HG02623 (cell line): Measurements from ENCODE around the gene QARS1.

Source experiments
- ATAC-seq: cut with Tn5 transposase; IDR thresholded peaks from one replicate; pipeline ENCODE4 v1.9.1; 2021; ENCODE audit warnings: moderate library complexity; ENCODE audit not compliant: unreplicated experiment

Gene QARS1

GRCh38 chr3:49120438-49121131 is 16.0 kb upstream of the QARS1 start, which contains the start of gene USP19:
TSS of gene USP19 (minus strand) at chr3:49120823. CDS start at chr3:49119145, 1,678 bp downstream.
- ATAC-seq, result peak; percentile 88

DNA sequence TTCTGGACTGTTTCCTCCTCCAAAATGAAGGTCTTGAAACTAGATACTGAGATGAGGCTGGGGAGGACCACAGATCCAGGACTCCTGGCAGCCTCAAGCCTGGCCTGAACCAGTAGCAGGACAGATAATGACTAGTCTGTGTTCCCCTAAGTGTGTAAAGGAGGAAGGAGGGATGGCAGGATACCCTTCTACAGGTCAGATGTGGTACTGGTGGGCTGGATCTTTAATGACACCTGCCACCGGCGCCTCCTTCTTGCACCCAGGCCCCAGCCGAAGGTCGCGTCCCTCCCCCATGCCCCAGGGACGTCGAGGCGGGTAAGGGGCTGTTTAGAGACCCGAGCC is 15.5 kb upstream of the QARS1 start:
- no peak for ATAC-seq

DNA sequence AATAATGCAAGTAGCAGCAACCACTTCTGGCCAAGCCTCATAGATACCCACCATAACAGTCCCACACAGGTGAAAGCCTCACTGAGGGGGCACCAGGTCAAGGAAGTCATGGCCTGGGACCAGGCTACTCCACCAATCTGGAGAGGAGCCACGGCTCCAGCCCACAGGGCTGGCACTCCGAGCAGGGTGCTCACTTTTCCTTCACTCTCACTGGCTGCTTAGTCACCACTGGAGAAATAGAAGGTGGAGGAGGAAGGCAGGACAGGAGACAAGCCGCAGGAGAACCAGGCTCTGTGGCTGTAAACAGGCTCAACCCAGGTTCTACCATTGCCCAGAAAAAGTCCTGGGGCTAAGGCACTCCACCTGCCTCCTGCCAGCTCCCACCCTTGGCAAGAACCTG is 14.9 kb upstream of the QARS1 start:
- no peak for ATAC-seq

DNA sequence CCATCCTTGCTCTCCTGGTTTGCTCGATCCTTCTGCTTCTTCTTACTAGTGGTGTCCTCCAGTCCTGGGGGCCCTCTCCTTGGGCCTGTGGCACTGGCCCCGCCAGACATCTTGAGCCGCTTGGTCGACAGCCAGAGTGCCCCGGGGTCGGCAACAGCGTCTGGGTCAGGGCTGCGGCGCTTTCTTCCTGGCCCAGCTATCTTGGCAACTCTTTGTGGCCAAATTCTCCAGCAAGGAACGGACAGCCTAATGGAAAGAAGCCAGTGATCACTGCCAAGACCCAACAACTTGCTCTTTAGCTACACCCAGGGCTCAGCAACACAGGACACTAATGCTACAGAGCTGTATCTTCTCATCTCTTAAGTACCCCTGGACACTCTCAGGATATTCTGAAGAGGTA is 14.5 kb upstream of the QARS1 start:
- ATAC-seq, result no peak

DNA sequence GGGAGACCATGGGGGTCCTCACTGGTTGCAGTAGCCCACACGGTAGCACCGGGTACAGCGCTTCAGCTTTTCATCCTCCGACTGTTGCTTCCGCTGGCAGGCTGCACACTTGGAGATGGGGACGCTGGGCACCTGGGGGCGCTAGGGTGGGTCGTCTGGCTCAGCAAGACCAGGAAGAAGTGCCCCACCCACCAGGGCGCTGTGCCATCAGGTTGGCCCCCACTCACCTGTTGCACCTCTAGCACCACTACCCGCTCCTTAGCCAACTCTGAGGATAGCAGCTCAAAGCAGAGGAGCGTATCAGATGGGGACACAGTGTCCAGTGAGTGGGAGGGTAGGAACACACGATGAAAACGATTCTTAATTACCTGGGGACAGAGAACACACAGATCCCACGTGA is 7.7 kb upstream of the QARS1 start:
- ATAC-seq, result no peak

- ATAC-seq, result no peak
Observed at GRCh38 chr3:49111347-49111746, 6.8 kb upstream of the QARS1 start.

DNA sequence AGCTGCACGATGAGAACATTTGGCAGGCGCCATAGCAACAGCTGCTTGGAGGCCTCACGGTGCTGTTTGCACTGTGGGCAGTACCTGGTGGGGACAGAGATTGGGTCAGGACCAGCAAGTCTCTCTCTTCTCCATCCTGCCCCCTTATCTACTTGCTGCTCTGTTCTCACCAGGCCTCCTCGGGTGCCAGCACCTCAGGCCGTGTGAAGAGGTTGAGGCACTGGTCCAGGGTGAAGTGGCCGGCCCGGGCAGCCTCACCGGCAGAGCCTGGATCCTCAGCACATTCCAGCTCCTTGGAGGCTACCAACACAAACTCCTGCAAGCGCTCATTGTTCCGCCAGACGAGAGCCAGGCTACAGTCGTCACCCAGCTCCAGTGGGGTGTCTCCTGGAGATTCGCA is 6.2 kb upstream of the QARS1 start:
- no peak for ATAC-seq

DNA sequence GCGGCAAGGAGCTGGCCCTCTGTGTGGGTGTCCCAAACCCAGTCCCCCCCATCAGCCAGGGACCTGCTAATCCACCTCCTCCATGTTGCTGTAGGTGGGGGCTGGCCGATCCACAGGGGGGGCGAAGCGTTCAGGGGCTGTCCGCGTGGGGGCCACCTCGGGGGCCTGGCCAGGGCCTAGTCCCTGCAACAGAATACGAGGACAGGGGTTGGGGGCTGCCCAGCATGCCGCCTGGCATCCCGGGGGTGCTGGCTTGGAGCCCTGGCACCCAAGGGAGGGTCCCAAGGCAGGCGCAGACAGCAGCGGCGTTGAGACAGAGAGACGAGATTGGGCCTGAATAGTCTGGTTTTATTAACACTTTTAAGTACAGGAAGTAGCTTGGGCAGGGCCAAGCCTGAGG is 3.8 kb upstream of the QARS1 start:
- no peak for ATAC-seq

DNA sequence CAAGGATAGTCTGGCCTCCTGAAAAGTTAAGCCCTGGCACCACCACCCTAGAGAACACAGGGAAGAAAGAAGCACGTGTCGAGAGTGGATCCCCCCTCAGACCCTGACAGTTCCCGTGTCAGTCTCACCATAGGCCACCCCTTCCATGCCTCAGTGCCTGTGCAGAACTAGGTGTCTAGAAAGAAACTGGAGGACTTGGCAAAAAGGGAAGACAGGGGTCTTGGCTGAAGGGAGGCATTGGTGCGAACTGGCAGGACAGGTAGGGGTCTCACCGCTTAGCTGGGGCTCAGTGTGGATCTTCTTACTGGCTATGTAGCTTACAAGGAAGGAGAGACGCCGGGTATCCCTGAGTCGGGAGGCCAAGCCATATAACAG is 518 bp downstream of the QARS1 start:
- no peak for ATAC-seq

GRCh38 chr3:49100046-49100615 is 4.4 kb downstream of the QARS1 start:
- no peak for ATAC-seq

GRCh38 chr3:49098910-49099630 is 5.5 kb downstream of the QARS1 start:
- ATAC-seq, result no peak

DNA sequence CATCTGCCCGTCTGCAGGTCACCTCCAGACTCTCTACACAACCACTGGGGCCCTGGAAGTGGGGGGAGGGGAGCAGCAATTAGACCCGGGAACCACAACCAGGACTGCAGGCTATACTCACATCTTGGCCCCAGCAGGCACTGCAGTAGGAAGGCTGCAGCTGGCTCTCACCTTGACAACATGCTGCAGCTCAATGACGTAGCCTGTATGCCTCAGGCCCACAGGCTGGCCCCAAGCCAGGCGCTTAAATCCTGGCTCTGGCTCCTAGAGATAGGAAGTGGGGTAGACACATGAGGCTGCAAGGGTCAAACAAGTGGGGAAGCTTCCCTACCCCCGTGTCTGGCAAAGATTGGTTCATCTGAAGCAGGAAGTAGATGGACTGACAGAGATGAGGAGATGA is 6.1 kb downstream of the QARS1 start:
- no peak for ATAC-seq

DNA sequence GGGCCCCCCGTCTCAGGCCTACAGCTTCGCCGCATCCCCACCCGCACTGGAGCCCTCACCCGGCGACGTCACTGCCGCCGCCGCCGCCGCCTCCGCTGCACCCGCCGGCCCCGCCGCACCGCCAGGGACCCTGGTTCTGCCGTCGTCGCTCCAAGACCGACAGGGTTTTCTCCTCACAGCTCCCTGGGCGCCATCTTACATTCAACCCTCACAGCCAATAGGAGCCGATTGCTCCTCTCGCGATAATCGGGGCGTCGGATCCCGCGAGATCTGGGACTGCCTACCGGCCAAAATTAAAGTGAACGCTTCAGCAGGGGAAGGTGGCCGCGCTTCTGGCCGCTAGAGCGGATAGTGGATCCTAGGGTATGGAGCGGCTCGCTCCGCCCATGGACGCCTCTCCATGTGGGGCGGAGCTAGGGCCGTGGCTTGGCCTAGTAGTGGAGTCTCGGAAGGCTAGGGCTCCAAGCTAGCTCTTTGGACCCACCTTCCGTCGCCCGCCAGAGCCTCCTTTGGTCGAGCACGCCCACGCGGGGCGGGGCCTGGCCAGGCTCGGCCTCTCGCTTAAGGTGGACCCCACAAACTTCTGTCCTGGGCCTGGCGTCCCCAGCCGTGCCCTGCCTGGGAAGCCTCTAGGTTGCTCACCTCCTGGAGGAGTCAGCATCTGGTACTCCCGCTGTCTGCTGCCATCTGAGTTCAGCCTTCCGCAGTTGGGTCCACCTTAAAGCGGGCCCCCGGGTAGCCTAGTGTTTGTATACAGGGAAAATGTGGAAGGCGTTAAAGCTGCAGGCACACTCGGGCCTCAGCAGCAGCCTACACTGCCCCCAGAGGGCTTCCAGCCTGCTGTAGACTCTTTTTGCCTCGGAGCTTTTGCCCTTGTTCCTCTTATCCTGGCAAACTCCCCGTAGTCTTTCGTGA is 10.4 kb downstream of the QARS1 start, which contains the start of gene QRICH1:
Gene QRICH1, minus strand, starts transcription at position 219 of the 915 bp plus-strand sequence. CDS start 17,054 bp downstream, outside the sequence.
- ATAC-seq, result peak; percentile 65

DNA sequence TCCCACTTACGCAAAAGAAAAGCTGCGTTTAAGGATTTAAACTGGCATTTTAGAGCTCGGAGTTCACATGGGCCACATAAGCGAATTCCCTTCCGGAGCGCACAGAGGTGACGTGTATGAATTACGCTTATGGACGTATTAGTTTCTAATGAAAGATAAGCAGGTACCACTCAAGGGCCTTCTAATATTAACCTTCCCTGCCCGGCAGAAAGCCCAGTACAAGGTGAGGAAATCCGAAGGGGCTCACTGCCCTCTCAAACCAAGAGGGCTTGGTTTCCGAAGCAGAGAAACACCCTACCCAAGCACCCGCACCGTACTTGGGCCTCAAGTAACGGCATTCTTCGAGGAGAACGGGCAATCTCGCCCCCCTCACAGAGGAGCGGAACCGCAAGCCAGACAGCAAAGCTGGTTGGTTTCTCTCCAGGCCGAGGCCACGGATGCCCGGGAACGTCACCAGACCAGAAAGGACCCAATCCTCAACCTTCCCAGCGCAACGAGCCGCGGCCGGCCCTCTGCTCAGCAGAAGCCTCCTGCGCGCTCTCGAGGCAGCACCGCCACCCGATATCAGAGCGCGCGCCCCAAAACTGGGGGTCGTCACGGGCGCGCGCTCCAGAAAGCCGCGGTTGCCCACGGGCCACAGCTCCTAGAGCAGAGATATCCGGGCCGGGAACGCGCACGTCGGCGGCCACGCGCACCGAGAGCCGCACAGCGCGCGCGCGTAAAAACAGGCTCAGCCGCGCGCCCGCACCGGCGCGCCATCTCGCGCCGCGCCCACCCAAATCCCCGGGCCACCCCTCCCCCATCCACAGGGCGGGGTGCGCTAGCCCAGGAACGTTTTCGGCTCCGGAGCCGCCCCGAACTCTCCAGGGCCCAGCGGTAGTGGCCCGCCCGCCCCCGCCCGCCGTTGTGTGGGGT is 11.4 kb downstream of the QARS1 start:
- peak; percentile 33 for ATAC-seq

DNA sequence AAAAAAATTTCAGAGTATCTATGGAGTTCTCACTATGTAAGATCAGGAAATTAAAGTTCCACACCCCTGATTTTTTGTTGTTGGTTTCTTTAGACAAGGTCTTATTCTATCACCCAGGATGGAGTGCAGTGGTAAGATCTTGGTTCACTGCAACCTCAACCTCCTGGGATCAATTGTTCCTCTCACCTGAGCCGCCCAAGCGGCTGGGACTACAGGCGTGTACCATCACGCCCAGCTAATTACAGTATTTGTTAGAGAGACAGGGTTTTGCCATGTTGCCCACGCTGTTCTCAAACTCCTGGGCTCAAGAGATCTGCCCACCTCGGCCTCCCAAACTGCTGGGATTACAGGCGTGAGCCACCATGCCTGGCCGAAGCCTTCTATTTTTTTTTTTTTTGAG is 23.1 kb downstream of the QARS1 start:
- no peak for ATAC-seq

DNA sequence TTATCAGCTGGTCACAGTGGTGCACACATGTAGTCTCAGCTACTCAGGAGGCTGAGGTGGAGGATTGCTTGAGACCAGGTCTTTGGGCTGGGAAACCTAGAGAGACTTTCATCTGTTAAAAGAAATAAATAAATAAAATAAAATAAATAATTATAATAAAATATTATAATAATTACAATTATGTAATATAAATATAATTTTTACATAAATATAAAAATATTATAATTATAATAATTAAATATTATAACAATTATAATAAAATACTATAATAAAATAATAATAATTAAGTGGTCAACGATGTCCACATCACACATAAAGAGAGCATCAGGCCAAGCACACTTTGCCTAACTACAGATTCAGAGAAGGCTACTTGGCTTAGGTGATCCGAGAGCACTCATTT is 25.3 kb downstream of the QARS1 start:
- ATAC-seq, result no peak

DNA sequence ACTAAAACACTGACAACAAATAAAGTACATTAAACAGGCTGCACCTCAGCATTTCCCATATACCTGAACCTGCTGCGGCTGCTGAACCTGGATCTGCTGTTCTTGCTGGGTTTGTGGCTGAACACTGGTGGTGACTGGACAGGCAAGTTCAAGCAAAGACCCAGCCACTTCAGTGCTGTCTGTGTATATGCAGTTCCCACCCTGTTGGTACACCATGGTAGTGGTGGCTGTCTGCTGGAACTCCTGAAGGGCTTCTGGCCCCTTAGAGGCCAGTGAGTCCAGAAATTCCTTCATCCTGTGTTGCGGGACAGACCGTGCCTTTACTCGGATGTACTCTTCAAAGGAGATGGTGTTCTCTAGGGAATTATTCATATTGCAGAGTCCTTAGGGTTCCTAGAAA is 27.9 kb downstream of the QARS1 start:
- no peak for ATAC-seq

DNA sequence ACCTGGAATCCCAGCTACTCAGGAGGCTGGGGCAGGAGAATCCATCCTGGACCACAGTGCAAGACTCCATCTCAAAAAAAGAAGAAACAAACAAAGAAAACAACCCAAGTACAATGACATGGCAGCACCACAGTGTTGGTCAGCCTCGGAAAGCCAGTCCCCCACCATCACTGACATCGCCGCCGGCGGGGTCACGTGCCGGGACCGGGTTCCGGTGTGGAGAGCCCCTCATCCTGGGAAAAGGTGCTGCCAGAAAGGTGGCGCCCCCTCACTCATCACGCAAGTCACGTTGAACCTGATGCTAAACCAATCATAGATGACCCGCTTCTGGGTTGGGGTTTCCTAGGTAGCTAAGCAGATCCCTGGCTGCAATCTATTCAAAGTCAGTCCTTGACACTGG is 28.4 kb downstream of the QARS1 start:
- no peak for ATAC-seq

- no peak for ATAC-seq
Observed at GRCh38 chr3:49058011-49058410, 46.5 kb downstream of the QARS1 start.

DNA sequence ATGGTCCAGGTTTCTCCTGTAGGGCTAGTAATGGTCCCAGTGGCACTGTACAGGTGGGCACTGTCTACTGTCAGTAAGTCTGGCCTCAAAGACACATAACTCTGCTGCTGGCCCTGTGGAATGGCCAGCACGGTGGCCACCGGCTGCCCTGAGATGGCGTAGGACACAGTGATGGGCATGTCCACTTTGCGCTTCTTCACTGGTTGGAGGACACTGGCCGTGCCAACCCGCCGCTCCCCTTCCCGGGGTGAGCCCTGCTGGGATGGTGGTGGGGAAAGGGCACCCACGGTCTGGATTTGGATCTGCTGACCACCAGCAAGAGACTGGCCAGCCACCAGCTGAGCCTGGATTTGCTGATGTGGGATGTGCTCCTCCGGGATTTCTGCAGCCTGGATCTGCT is 47.3 kb downstream of the QARS1 start:
- no peak for ATAC-seq
